ENCODE results near the gene ANKS1A.

- no peak for TF ChIP-seq POLR2A (IDR thresholded peaks at IDR 0.05)
- TF ChIP-seq CTCF (IDR thresholded peaks at IDR 0.05) = no peak
These were observed 148.6 kb downstream of the ANKS1A start for GRCh38 chr6:35037664-35038038.
